HEK293 (cell line): ENCODE measurements around the gene ABHD11.
A peak's percentile ranks its signal among the peaks of the same experiment; 100 is the strongest.

Experiments used
- CTCF ChIA-PET: fragments of 350-600 bp; formaldehyde crosslinking; extraction: SDS; loops from one replicate; lab custom pipeline; 2021; ENCODE audit warnings: antibody characterized with exemption; lab: Yijun Ruan, JAX
- POLR2A ChIA-PET: fragments of 300-600 bp; formaldehyde crosslinking; extraction: SDS; loops from one replicate; lab custom pipeline; 2020; ENCODE audit warnings: antibody characterized with exemption, inconsistent platforms; lab: Yijun Ruan, JAX
- H3K27ac ChIP-seq: fragments of 200-500 bp; sonication (Bioruptor generic); 2 replicates; pipeline ENCODE4 v1.5.1; 2014; ENCODE audit warnings: low read depth, low read length, control low read depth, inconsistent platforms; ENCODE audit errors: extremely low read depth
- H3K36me3 ChIP-seq, 2 experiments: fragments of 200-500 bp in 1 of 2; sonication (Bioruptor generic) in 1 of 2; 1 replicate in 1 of 2; 2 replicates in 1 of 2; pipeline ENCODE4 v1.5.1; 2014 to 2017; ENCODE audit warnings: inconsistent platforms in 2 of 2, low read length in 2 of 2; ENCODE audit not compliant: control insufficient read depth in 2 of 2, insufficient read depth in 1 of 2
- H3K4me1 ChIP-seq: fragments of 200-500 bp; sonication (Bioruptor generic); 2 replicates; pipeline ENCODE4 v1.5.1; 2014; ENCODE audit warnings: mild to moderate bottlenecking, low read length, inconsistent platforms; ENCODE audit not compliant: control insufficient read depth, insufficient read depth
- H3K4me3 ChIP-seq: 2 replicates; pipeline ENCODE4 v1.5.1; 2011; ENCODE audit warnings: low read depth, mild to moderate bottlenecking, control low read depth, low read length, moderate library complexity
- H3K9me3 ChIP-seq: fragments of 200-500 bp; sonication (Bioruptor generic); 2 replicates; pipeline ENCODE4 v1.5.1; 2014; ENCODE audit warnings: low read depth, low read length, inconsistent platforms; ENCODE audit not compliant: control insufficient read depth, insufficient read depth
- GLI2 ChIP-seq: fragments of 450-650 bp; formaldehyde crosslinking; IDR thresholded peaks from 2 replicates; pipeline ENCODE4; 2017; ENCODE audit warnings: missing biosample characterization, missing genetic modification characterization, low read depth, borderline replicate concordance
- SCRT1 ChIP-seq: fragments of 450-650 bp; formaldehyde crosslinking; IDR thresholded peaks from 2 replicates; pipeline ENCODE4 v1.5.1; 2016; ENCODE audit warnings: missing biosample characterization, missing genetic modification characterization, borderline replicate concordance
- ZBTB10 ChIP-seq: fragments of 450-650 bp; formaldehyde crosslinking; IDR thresholded peaks from 2 replicates; pipeline ENCODE4 v1.5.1; 2016; ENCODE audit warnings: missing biosample characterization, missing genetic modification characterization
- ZBTB17 ChIP-seq: fragments of 450-650 bp; formaldehyde crosslinking; IDR thresholded peaks from 2 replicates; pipeline ENCODE4 v1.5.1; 2016; ENCODE audit warnings: missing biosample characterization, missing genetic modification characterization
- ZBTB7A ChIP-seq: fragments of 450-650 bp; formaldehyde crosslinking; IDR thresholded peaks from 2 replicates; pipeline ENCODE4 v1.5.1; 2016; ENCODE audit warnings: low read depth, missing biosample characterization, missing genetic modification characterization
- ZNF10 ChIP-seq: fragments of 450-650 bp; formaldehyde crosslinking; IDR thresholded peaks from 2 replicates; pipeline ENCODE4 v1.5.1; 2017; ENCODE audit warnings: missing biosample characterization, missing genetic modification characterization
- ZNF121 ChIP-seq: fragments of 450-650 bp; formaldehyde crosslinking; IDR thresholded peaks from 2 replicates; pipeline ENCODE4 v1.5.1; 2016; ENCODE audit warnings: missing biosample characterization, missing genetic modification characterization
- ZNF211 ChIP-seq: fragments of 450-650 bp; formaldehyde crosslinking; IDR thresholded peaks from 2 replicates; pipeline ENCODE4 v1.5.1; 2016; ENCODE audit warnings: low read depth, missing biosample characterization, missing genetic modification characterization
- ZNF473 ChIP-seq: fragments of 450-650 bp; formaldehyde crosslinking; IDR thresholded peaks from 2 replicates; pipeline ENCODE4 v1.5.1; 2017; ENCODE audit warnings: missing biosample characterization, missing genetic modification characterization
- ZNF561 ChIP-seq: fragments of 450-650 bp; IDR thresholded peaks from 2 replicates; pipeline ENCODE4 v1.5.1; 2018; ENCODE audit warnings: missing biosample characterization, missing genetic modification characterization, borderline replicate concordance
- ZNF707 ChIP-seq: fragments of 450-650 bp; formaldehyde crosslinking; IDR thresholded peaks from 2 replicates; pipeline ENCODE4 v1.5.1; 2016; ENCODE audit warnings: missing biosample characterization, missing genetic modification characterization
- TF ChIP-seq, protein P1 (sequence below): fragments of 450-650 bp; formaldehyde crosslinking; IDR thresholded peaks from 2 replicates; pipeline ENCODE4 v1.5.1; 2017; ENCODE audit warnings: missing biosample characterization, missing genetic modification characterization
- TF ChIP-seq, protein P2 (sequence below): fragments of 450-650 bp; formaldehyde crosslinking; IDR thresholded peaks from 2 replicates; pipeline ENCODE4; 2016; ENCODE audit warnings: missing biosample characterization, missing genetic modification characterization
- TF ChIP-seq, protein P3 (sequence below): fragments of 450-650 bp; formaldehyde crosslinking; IDR thresholded peaks from 2 replicates; pipeline ENCODE4 v1.5.1; 2016; ENCODE audit warnings: missing biosample characterization, missing genetic modification characterization

The ABHD11 gene

DNA sequence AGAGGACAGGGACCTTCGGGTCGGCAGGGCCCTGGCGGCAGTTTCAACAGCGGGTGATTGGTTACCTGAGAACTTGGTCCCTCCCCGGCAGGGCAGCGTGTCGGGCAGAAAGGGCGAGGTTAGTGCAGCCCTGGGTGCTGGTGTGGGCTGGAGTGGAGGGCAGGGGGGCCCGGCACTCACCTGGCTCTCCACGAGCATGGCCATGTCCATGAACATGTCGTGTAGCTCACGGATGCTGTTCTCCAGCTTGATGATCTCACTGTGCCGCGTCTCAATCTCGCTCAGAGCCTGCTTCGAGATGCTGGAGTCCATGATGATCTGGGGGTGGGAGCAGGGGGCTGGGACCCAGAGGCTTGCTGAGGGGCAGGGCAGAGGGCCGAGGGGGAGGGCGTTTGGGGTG lies 35.9 kb downstream of the ABHD11 start:
- no peaks in the 10 kb centered on the region for H3K4me1 ChIP-seq
- POLR2A ChIA-PET: interaction anchor here (0.7 to 1.0 kb wide), 3 partner anchors 12 to 32 kb away, joined by 3 to 5 read pairs (median 4); no protein-coding TSS in a partner anchor
- CTCF ChIA-PET: interaction anchor here (1.5 to 2.4 kb wide), 3 partner anchors 32 to 96 kb away, joined by 4 to 12 read pairs (median 5); no protein-coding TSS in a partner anchor
- H3K27ac ChIP-seq: no peak overlapping the region
- TF ChIP-seq GLI2 (tag by site-specific recombination): no peak
- no peak for TF ChIP-seq ZBTB7A (tag by site-specific recombination)
- TF ChIP-seq ZBTB17: no peak
- no peak for TF ChIP-seq ZNF707
- TF ChIP-seq ZNF211 (tag by site-specific recombination): no peak
- H3K9me3 ChIP-seq: no peaks in the 10 kb centered on the region
- H3K36me3 ChIP-seq: peaks cover 0 to 54% of the 10 kb centered on the region in 2 experiments; a peak in 2 of 3 replicates
- no peak overlapping the region for H3K4me3 ChIP-seq

GRCh38 chr7:73702226-73702625 lies 36.4 kb downstream of the ABHD11 start:
- Histone ChIP-seq H3K36me3 (peaks cover 0 to 59% of the 10 kb centered on the region in 2 experiments; a peak in 2 of 3 replicates), H3K27ac (no peak overlapping the region), H3K4me3 (no peak overlapping the region)
- CTCF ChIA-PET: interaction anchor here (1.3 to 2.4 kb wide), 5 partner anchors 24 to 95 kb away, joined by 4 to 12 read pairs (median 6); no protein-coding TSS in a partner anchor
- POLR2A ChIA-PET: interaction anchor here (0.7 to 1.0 kb wide), 2 partner anchors 13 to 14 kb away, joined by 3 to 4 read pairs; no protein-coding TSS in a partner anchor
- TF ChIP-seq, protein P1, sequence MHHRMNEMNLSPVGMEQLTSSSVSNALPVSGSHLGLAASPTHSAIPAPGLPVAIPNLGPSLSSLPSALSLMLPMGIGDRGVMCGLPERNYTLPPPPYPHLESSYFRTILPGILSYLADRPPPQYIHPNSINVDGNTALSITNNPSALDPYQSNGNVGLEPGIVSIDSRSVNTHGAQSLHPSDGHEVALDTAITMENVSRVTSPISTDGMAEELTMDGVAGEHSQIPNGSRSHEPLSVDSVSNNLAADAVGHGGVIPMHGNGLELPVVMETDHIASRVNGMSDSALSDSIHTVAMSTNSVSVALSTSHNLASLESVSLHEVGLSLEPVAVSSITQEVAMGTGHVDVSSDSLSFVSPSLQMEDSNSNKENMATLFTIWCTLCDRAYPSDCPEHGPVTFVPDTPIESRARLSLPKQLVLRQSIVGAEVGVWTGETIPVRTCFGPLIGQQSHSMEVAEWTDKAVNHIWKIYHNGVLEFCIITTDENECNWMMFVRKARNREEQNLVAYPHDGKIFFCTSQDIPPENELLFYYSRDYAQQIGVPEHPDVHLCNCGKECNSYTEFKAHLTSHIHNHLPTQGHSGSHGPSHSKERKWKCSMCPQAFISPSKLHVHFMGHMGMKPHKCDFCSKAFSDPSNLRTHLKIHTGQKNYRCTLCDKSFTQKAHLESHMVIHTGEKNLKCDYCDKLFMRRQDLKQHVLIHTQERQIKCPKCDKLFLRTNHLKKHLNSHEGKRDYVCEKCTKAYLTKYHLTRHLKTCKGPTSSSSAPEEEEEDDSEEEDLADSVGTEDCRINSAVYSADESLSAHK (tag by site-specific recombination): 0 out of 2 replicates have a peak, but pooled peaks have one; percentile 20
- no peak for TF ChIP-seq ZBTB10 (tag by site-specific recombination)
- TF ChIP-seq, all 188 proteins: peak for 1
- H3K9me3 ChIP-seq: no peaks in the 10 kb centered on the region
- H3K4me1 ChIP-seq: no peaks in the 10 kb centered on the region

GRCh38 chr7:73701357-73701995 lies 37.1 kb downstream of the ABHD11 start:
- POLR2A ChIA-PET: interaction anchor here (0.6 to 1.6 kb wide), 2 partner anchors 16 to 95 kb away, joined by 4 read pairs; no protein-coding TSS in a partner anchor
- Histone ChIP-seq H3K27ac (no peak overlapping the region), H3K36me3 (peaks cover 4 to 66% of the 10 kb centered on the region in 2 experiments; a peak in 2 of 3 replicates), H3K9me3 (no peaks in the 10 kb centered on the region)
- peak; percentile 63; the same call in 1 of the 2 replicates for TF ChIP-seq SCRT1 (tag by site-specific recombination)
- TF ChIP-seq, protein P2, sequence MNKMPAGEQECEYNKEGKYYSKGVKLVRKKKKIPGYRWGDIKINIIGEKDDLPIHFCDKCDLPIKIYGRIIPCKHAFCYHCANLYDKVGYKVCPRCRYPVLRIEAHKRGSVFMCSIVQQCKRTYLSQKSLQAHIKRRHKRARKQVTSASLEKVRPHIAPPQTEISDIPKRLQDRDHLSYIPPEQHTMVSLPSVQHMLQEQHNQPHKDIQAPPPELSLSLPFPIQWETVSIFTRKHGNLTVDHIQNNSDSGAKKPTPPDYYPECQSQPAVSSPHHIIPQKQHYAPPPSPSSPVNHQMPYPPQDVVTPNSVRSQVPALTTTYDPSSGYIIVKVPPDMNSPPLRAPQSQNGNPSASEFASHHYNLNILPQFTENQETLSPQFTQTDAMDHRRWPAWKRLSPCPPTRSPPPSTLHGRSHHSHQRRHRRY (tag by site-specific recombination): no peak
- TF ChIP-seq ZNF561 (tag by site-specific recombination): no peak
- no peak for TF ChIP-seq ZNF473 (tag by site-specific recombination)
- TF ChIP-seq, protein P3, sequence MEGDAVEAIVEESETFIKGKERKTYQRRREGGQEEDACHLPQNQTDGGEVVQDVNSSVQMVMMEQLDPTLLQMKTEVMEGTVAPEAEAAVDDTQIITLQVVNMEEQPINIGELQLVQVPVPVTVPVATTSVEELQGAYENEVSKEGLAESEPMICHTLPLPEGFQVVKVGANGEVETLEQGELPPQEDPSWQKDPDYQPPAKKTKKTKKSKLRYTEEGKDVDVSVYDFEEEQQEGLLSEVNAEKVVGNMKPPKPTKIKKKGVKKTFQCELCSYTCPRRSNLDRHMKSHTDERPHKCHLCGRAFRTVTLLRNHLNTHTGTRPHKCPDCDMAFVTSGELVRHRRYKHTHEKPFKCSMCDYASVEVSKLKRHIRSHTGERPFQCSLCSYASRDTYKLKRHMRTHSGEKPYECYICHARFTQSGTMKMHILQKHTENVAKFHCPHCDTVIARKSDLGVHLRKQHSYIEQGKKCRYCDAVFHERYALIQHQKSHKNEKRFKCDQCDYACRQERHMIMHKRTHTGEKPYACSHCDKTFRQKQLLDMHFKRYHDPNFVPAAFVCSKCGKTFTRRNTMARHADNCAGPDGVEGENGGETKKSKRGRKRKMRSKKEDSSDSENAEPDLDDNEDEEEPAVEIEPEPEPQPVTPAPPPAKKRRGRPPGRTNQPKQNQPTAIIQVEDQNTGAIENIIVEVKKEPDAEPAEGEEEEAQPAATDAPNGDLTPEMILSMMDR: peak; percentile 71
- 0 out of 2 replicates have a peak, but pooled peaks have one; percentile 32 for TF ChIP-seq ZNF10 (tag by site-specific recombination)
- TF ChIP-seq ZNF121 (tag by site-specific recombination): peak; percentile 96
- TF ChIP-seq, all 188 proteins: peak for 4
- CTCF ChIA-PET: interaction anchor here (0.7 to 2.4 kb wide), 10 partner anchors 9 to 95 kb away, joined by 3 to 12 read pairs (median 4); no protein-coding TSS in a partner anchor
- H3K4me3 ChIP-seq: no peak overlapping the region
- H3K4me1 ChIP-seq: no peaks in the 10 kb centered on the region
